Ascending aorta (tissue), 2 donors: ENCODE data around the gene FOSL1. TPM values are rescaled to one million over a fixed set of nuclear protein-coding genes. Genes with fewer than 3 reads are reported as not detected.

Source experiments
- DNase-seq, 2 donors: peaks; one replicate each; pipeline ENCODE4 v3.0.0-alpha.2; 2019; ENCODE audit warnings: low spot score in 2 of 2
- H3K27ac ChIP-seq, 2 donors: fragments of 200-600 bp; sonication (generic); one replicate each; pipeline ENCODE4 v1.5.1; 2016 to 2017; ENCODE audit warnings: mild to moderate bottlenecking in 1 of 2
- H3K27me3 ChIP-seq: fragments of 200-600 bp; sonication (generic); one replicate; pipeline ENCODE4 v1.5.1; 2017
- H3K36me3 ChIP-seq, 2 donors: fragments of 200-600 bp; sonication (generic); one replicate each; pipeline ENCODE4 v1.5.1; 2016
- H3K4me1 ChIP-seq, 2 donors: fragments of 200-600 bp; sonication (generic); one replicate each; pipeline ENCODE4 v1.5.1; 2016 to 2017; ENCODE audit warnings: mild to moderate bottlenecking in 1 of 2
- H3K4me3 ChIP-seq, 2 donors: fragments of 200-600 bp; sonication (generic); one replicate each; pipeline ENCODE4 v1.5.1; 2016 to 2017; ENCODE audit warnings: mild to moderate bottlenecking in 1 of 2
- H3K9me3 ChIP-seq, 2 donors: fragments of 200-600 bp; sonication (generic); one replicate each; pipeline ENCODE4 v1.5.1; 2016
- CTCF ChIP-seq, 3 experiments: fragments of 200-600 bp in 2 of 3; fragments of 450-650 bp in 1 of 3; sonication (generic) in 2 of 3; IDR thresholded peaks; one replicate each; pipeline ENCODE4 v1.5.1; 2016 to 2019; ENCODE audit warnings: antibody characterized with exemption in 3 of 3, mild to moderate bottlenecking in 1 of 3, moderate library complexity in 1 of 3
- intact Hi-C: fragments of 100-400 bp; cut with DNase I; formaldehyde crosslinking; loops from one replicate; pipeline ENCODE4 v1.15.1; 2023
- total RNA-seq: library from RNA; depleted of rRNA; stranded (reverse); fragments of >200 nt; gene quantifications from one replicate; pipeline ENCODE4 v1.1.0, GENCODE V29; 2016

The FOSL1 gene
- total RNA-seq, 1 donor from 2014 or later: 123 TPM

GRCh38 chr11:65862191-65862735 lies 37.9 kb downstream of the FOSL1 start:
- peak overlapping the region in 1 of 2 donors; percentile 99 for H3K4me3 ChIP-seq
- intact Hi-C loops: no loop called here
- no peak for DNase-seq
- no peaks in the 10 kb centered on the region for H3K27me3 ChIP-seq
- TF ChIP-seq CTCF (IDR thresholded peaks at IDR 0.05): no peak
- H3K4me1 ChIP-seq: peaks cover 11 to 14% of the 10 kb centered on the region in 2 donors
- no peaks in the 10 kb centered on the region for H3K9me3 ChIP-seq
- peak overlapping the region; percentile 14 to 94 for H3K27ac ChIP-seq
- H3K36me3 ChIP-seq: peaks cover 55 to 57% of the 10 kb centered on the region in 2 donors

GRCh38 chr11:65861533-65862183 lies 38.5 kb downstream of the FOSL1 start:
- no peak for DNase-seq
- no peak for TF ChIP-seq CTCF (IDR thresholded peaks at IDR 0.05)
- intact Hi-C loops: no loop called here

DNA sequence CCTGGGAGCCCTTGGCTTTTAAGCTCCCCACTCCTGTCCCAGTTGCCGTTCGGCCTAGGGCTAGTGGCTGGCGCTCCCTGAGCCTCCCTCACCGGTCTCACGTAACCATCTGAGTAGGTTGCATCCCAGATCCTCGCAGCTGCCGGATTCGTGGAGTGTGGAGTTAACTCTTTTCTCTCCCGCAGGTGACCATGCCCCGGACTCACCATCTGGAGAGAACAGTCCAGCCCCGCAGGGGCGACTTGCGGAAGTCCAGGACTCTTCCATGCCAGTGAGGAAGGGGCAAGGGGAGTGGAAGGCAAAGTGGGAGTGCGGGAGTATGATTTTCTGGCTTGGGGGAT lies 39.1 kb downstream of the FOSL1 start:
- H3K4me3 ChIP-seq: peak overlapping the region; percentile 84 to 99
- intact Hi-C loops: no loop called here
- no peaks in the 10 kb centered on the region for H3K27me3 ChIP-seq
- H3K27ac ChIP-seq: peak overlapping the region; percentile 94 to 99
- peaks cover 45 to 46% of the 10 kb centered on the region in 2 donors for H3K36me3 ChIP-seq
- no peak for TF ChIP-seq CTCF (IDR thresholded peaks at IDR 0.05)
- peaks cover 16 to 20% of the 10 kb centered on the region in 2 donors for H3K4me1 ChIP-seq
- no peak for DNase-seq
- no peaks in the 10 kb centered on the region for H3K9me3 ChIP-seq

More at GRCh38 chr11:65861533-65862183, 38.5 kb downstream of the FOSL1 start:
- H3K36me3 ChIP-seq: peaks cover 50 to 51% of the 10 kb centered on the region in 2 donors
- peak overlapping the region; percentile 84 to 99 for H3K4me3 ChIP-seq
- no peaks in the 10 kb centered on the region for H3K27me3 ChIP-seq
- H3K27ac ChIP-seq: peak overlapping the region; percentile 94 to 99
- H3K9me3 ChIP-seq: no peaks in the 10 kb centered on the region
- H3K4me1 ChIP-seq: peaks cover 11 to 14% of the 10 kb centered on the region in 2 donors

DNA sequence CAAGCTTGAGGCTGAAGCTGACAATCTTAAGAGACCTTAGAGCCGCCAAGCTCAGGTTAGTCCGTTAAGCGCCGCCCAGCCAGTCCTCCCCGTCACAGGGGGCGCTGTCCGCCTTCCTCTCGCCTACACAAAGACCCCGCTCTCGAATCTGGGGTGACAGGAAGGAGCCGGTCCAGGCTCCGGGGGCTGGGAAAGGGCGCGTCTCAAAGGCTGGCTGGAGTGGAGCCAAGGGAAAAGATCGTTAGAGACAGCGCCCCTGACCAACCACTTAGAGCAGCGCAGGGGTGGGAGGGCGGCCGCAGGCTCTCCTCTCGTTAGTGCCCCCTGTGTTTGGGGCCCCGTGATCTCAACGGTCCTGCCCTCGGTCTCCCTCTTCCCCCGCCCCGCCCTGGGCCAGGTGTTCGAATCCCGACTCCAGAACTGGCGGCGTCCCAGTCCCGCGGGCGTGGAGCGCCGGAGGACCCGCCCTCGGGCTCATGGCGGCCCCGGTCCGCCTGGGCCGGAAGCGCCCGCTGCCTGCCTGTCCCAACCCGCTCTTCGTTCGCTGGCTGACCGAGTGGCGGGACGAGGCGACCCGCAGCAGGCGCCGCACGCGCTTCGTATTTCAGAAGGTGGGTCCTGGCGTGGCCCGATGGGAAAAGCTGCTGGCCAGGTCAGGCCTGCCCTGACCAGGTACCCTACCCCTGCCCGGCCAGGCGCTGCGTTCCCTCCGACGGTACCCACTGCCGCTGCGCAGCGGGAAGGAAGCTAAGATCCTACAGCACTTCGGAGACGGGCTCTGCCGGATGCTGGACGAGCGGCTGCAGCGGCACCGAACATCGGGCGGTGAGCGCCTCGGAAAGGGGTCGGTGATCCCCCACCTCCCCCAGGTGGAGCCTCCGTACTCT lies 39.7 kb downstream of the FOSL1 start, which contains the start of gene MUS81:
Gene MUS81 (plus strand): TSS at position 156 of the 887 bp plus-strand sequence. CDS start 321 bp downstream, at position 477.
- Histone ChIP-seq H3K27me3 (no peaks in the 10 kb centered on the region), H3K4me3 (peak within 1 kb of the TSS; percentile 84 to 99), H3K36me3 (peaks cover 45 to 46% of the 10 kb centered on the region in 2 donors), H3K27ac (peak within 1 kb of the TSS; percentile 94 to 99), H3K4me1 (peaks cover 21 to 23% of the 10 kb centered on the region in 2 donors), H3K9me3 (no peaks in the 10 kb centered on the region)
- intact Hi-C loops: loop anchor here (1.0 kb wide), 1 partner anchor 13 kb away; no protein-coding TSS in a partner anchor
- peak; percentile 69 to 87 (median 86) for TF ChIP-seq CTCF (IDR thresholded peaks at IDR 0.05)
- DNase-seq: peak; percentile 87 to 99

- H3K36me3 ChIP-seq: peaks cover 45 to 46% of the 10 kb centered on the region in 2 donors
- peak overlapping the region; percentile 84 to 99 for H3K4me3 ChIP-seq
- no peaks in the 10 kb centered on the region for H3K27me3 ChIP-seq
- peaks cover 21 to 27% of the 10 kb centered on the region in 2 donors for H3K4me1 ChIP-seq
- intact Hi-C loops: loop anchor here (1.0 to 10.0 kb wide), 7 partner anchors 13 to 443 kb away; partner anchors contain the start of genes FIBP, KAT5, MAP3K11 and PCNX3
- no peak for TF ChIP-seq CTCF (IDR thresholded peaks at IDR 0.05)
- no peaks in the 10 kb centered on the region for H3K9me3 ChIP-seq
- DNase-seq: no peak
- peak overlapping the region; percentile 94 to 99 for H3K27ac ChIP-seq
Observed at GRCh38 chr11:65859812-65860277, 40.3 kb downstream of the FOSL1 start.
